ENCODE results near the gene AGAP1.

Gene AGAP1

DNA sequence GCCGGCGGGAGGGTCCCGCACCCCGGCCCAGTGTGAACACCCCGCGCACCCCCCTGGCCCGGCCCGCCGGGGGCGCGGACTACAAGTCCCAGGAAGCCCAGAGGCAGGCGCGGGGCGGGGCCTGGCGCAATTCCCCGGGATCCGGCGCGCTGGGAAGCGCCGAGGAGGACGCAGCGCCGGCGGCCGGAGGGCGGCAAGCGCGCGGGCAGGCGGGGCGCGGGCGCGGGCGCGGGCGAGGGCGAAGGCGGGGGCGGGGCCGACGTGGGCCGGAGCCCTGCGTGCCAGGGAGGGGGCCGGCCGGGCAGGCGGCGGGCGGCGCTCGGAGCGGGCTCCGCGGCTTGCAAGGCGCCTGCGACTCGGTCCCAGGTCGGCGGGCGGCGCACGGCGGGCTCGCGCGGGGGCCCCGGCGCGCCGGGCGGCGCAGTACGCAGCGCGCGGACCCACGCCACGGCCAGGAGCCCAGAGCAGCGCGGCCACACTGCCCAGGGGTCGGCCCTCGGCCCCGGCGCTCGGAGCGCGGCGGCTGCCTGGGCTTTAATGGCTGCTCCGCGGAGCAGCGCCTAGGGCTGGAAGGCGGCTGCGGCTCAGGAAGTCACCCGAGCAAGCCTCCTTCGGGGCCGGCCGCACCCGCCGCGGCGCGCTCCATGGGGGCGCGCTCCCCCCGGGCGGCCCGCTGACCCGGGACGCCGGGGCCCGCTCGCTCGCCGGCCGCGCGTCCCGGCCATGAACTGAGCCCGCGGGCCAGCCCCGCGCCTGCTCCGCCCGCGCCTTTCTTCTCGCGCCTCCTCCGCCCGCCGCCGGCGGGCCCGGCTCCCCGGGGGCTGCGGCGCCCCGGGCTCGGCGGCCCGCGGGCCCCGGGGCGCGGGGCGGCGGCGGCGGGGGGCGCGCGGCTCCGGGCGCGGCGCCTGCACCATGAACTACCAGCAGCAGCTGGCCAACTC lies at the start of gene AGAP1:
Gene AGAP1, plus strand, starts transcription at position 269 of the 941 bp plus-strand sequence.
- peaks cover 15% of the 10 kb centered on the region for H3K4me1 Mint-ChIP-seq
- H3K4me3 Mint-ChIP-seq: peak within 1 kb of the TSS; percentile 85 to 93
- peaks cover 86% of the 10 kb centered on the region for H3K27me3 Mint-ChIP-seq
- H3K9me3 Mint-ChIP-seq: no peaks in the 10 kb centered on the region
- H3K27ac Mint-ChIP-seq: peak within 1 kb of the TSS in 1 of 2 donors; percentile 92
- DNase-seq (peak in 1 of 2 donors; percentile 13), ATAC-seq (peak; percentile 50)

DNA sequence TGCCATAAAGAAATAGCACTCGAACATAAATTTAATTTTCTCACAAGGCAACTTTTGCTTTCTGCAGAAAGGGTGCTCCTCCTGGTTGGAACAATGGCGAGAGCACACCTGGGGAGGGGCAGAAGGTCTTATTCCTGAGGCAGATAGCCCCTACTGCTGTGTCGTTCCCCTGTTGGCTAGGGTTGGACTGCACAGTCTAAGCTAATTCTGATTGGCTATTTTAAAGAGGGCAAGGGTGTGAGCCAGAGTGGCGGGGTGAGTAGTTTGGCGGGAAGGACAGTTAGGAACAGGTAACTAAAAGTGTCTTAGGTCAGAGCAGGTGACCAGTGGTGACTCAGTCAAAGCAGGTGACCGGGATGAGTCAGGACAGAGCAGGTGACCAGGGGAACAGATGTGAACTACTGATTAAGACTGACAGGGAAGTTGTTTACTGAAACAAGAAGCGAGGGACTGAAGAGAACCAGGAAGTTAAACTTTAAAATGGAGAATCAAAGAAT lies 49.7 kb upstream of the AGAP1 start:
- DNase-seq (no peak), ATAC-seq (no peak)
- Mint-ChIP-seq H3K9me3 (peaks cover 0 to 8% of the 10 kb centered on the region in 2 donors), H3K4me1 (no peaks in the 10 kb centered on the region), H3K27ac (no peak overlapping the region), H3K4me3 (no peak overlapping the region), H3K27me3 (peaks cover 27% of the 10 kb centered on the region)

DNA sequence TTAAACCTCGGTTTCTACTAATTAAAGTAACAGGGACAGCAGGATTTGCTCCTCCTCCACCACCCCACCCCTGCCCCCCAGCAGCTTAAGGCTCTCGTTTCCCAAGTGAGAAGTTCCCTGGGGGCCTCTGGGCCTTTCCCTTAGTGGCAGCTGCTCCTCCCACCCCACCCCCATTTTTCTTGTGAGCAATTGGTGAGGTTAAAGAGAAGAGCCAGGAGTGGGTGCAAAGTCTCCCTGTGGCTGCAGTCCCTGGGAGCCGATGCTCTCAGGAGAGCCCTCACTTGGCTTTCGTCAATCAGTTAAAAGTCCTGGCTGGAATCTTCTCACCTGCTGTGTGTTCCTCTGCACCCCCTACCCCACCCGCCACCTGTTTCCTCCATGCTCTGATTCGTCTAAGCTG lies 48.7 kb upstream of the AGAP1 start:
- Mint-ChIP-seq H3K4me1 (no peaks in the 10 kb centered on the region), H3K27me3 (peaks cover 18% of the 10 kb centered on the region)
- no peak for ATAC-seq

DNA sequence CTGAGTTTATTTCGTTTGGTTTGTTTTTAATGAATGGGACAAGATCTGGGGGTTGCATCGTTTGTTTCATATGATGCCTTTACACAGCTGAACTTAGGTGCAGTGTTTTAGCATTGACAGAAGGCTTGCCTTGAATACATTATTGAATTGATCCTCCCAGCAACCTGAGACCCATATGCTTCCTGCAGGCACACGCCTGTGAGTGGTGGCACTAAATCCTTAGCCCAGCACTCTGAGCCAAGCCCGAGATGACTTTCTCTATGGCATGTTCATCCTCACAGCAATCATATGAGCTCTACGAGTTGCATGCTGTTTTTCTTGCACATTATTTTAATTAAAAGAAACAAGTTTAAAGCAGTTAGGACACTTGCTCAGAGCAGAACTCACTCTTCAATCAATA lies 47.8 kb upstream of the AGAP1 start:
- H3K4me3 Mint-ChIP-seq: no peak overlapping the region
- ATAC-seq (no peak), DNase-seq (no peak)
- peaks cover 0 to 8% of the 10 kb centered on the region in 2 donors for H3K9me3 Mint-ChIP-seq
- no peak overlapping the region for H3K27ac Mint-ChIP-seq
- peaks cover 10% of the 10 kb centered on the region for H3K27me3 Mint-ChIP-seq
- H3K4me1 Mint-ChIP-seq: no peaks in the 10 kb centered on the region

More for the DNA sequence above, 48.7 kb upstream of the AGAP1 start:
- no peak overlapping the region for H3K27ac Mint-ChIP-seq
- no peak overlapping the region for H3K4me3 Mint-ChIP-seq
- no peak for DNase-seq
- peaks cover 0 to 8% of the 10 kb centered on the region in 2 donors for H3K9me3 Mint-ChIP-seq

DNA sequence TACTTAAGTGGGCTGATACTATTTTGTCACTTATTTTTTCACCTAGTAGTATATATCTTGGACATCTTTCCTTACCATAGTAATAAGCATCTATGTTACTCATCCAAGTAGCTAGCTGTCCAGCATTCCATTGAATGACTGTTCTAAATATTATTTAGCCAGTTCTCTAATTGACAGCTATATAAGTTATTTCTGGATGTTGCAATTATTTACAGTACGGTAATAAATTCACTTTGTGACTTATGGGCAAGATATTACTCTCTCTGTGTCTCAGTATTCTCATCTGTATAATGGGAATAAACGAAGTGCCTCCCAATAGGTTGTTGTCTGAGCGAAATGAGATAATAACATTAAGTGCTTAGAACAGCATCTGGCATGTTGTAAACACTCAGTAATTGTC lies 46.6 kb upstream of the AGAP1 start:
- Mint-ChIP-seq H3K27ac (no peak overlapping the region), H3K4me3 (no peak overlapping the region), H3K27me3 (peaks cover 12% of the 10 kb centered on the region), H3K9me3 (peaks cover 0 to 8% of the 10 kb centered on the region in 2 donors), H3K4me1 (no peaks in the 10 kb centered on the region)
- ATAC-seq: no peak
- no peak for DNase-seq

DNA sequence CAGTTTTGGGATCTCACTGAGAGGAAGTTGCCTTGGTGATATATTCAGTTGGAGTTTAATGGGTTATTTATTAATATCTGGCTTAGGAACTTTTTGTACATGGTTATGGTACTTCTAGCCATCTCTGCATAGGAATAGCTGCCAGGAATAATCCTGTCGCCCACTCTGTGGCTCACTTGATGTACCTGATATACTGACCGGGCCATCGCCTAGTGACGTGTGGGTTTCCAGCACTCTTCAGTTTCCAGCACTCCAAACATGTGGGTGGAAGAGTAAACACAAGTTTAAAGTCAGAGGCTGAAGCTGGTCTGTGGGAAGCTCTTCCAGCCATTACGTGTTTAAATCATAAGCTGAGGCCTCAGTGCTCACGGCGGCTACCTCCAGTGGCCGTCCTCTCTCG lies 44.3 kb upstream of the AGAP1 start:
- no peak for ATAC-seq
- Mint-ChIP-seq H3K27ac (no peak overlapping the region), H3K9me3 (peaks cover 0 to 1% of the 10 kb centered on the region in 2 donors)

DNA sequence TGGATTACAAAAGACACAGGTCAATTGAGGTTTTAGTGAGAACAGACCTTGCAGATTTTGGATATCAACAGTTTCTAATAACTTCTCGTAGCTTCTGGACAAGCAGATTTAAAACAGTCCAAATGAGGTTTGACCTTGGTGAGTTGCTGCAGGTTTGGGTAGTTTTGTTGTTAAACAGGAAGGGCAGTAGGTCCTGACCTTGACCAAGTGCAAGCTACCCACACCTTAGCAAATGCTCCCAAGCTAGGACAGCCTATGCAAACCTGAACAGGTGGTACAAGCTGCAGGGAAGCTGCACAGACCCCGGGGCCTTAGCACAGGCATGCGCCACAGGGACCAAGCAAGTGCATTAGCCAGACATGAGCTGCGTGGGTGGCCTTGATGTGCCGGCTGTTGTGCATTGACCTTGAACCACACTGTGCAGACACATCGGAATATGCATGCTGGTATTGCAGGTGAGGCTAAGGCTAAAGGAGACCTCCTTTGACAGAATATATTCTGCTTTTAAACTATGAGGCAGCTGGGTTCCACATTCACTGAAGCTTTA lies 40.2 kb upstream of the AGAP1 start:
- no peak overlapping the region for H3K27ac Mint-ChIP-seq
- DNase-seq (no peak), ATAC-seq (no peak)
- no peaks in the 10 kb centered on the region for H3K9me3 Mint-ChIP-seq
- H3K4me3 Mint-ChIP-seq: no peak overlapping the region
- no peaks in the 10 kb centered on the region for H3K4me1 Mint-ChIP-seq
- peaks cover 27% of the 10 kb centered on the region for H3K27me3 Mint-ChIP-seq

More for the DNA sequence above, 44.3 kb upstream of the AGAP1 start:
- DNase-seq: no peak
- H3K4me1 Mint-ChIP-seq: no peaks in the 10 kb centered on the region
- H3K27me3 Mint-ChIP-seq: peaks cover 25% of the 10 kb centered on the region
- H3K4me3 Mint-ChIP-seq: no peak overlapping the region

DNA sequence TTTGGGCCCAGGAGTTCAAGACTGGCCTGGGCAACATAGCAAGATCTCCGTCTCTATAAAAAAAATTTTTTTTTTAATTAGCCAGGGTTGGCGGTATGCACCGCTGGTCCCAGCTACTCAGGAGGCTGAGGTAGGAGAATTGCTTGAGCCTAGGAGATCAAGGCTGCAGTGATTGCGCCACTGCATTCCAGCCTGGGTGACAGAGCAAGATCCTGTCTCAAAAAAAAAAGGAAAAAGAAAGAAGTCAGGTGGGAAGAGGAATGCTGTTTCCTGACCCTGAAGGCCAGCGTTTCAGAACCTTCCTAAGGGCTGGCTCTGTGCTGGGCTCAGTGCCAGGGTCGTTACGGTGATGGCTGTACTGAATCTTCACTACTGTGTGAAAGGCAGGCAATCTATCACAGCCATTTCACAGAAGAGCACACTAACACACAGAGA lies 35.0 kb upstream of the AGAP1 start:
- Mint-ChIP-seq H3K27ac (no peak overlapping the region), H3K27me3 (peaks cover 45% of the 10 kb centered on the region), H3K9me3 (no peaks in the 10 kb centered on the region)

DNA sequence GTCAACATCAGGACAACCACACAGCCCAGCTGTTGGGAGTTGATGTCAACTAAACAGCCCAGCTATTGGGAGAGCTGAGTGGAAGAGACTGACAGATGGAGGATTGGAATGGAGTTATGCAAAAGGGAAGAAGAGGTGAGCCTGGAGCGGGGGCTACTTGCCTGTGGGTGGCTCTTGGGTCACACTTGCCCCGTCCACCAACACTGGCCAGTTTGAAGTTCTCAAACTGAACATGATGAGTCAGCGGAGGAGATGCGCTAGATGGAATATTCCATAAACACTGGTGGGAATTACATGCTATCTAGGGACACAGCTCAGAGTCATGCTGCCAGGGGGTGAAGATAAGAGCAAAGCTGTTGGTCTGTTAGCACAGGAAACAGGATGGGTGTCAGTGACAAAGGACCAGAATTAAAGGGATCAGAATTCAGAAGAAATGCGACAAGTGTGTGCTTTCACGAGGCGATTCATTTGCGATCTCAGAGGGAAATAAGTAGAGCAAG lies 33.2 kb upstream of the AGAP1 start:
- Mint-ChIP-seq H3K27me3 (peaks cover 51% of the 10 kb centered on the region), H3K4me1 (no peaks in the 10 kb centered on the region), H3K27ac (no peak overlapping the region), H3K9me3 (no peaks in the 10 kb centered on the region), H3K4me3 (no peak overlapping the region)
- DNase-seq (no peak), ATAC-seq (no peak)

More for the DNA sequence above, 35.0 kb upstream of the AGAP1 start:
- no peak for DNase-seq
- no peak for ATAC-seq
- no peak overlapping the region for H3K4me3 Mint-ChIP-seq
- no peaks in the 10 kb centered on the region for H3K4me1 Mint-ChIP-seq

DNA sequence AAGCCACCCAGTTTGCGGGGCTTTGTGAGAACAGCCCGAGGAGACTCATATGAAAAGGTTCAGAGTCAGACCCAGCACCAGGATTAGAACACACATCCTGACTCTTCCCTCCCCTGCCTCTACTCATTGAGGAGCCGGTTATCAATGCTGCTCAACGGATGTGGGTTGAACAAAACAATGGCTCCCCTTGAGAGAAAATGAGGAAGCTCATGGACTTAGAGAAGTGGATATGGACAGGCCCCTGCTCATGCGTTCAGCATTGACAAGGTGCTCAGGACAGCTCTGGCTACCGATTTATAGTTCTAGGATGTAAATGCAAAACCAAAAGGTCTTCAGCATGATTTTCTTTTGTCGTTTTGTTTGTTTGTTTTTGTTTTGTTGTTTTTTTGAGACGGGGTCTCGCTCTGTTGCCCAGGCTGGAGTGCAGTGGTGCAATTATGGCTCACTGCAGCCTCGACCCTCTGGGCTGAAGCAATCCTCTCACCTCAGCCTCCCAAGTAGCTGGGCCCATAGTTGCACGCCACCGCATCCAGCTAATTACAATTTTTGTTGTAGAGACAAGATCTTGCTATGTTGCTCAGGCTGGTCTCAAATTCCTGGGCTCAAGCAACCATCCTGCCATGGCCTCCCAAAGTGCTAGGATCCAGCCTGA lies 32.0 kb upstream of the AGAP1 start:
- Mint-ChIP-seq H3K9me3 (no peaks in the 10 kb centered on the region), H3K4me1 (no peaks in the 10 kb centered on the region), H3K27me3 (peaks cover 43% of the 10 kb centered on the region), H3K27ac (no peak overlapping the region), H3K4me3 (no peak overlapping the region)
- ATAC-seq (no peak), DNase-seq (no peak)

DNA sequence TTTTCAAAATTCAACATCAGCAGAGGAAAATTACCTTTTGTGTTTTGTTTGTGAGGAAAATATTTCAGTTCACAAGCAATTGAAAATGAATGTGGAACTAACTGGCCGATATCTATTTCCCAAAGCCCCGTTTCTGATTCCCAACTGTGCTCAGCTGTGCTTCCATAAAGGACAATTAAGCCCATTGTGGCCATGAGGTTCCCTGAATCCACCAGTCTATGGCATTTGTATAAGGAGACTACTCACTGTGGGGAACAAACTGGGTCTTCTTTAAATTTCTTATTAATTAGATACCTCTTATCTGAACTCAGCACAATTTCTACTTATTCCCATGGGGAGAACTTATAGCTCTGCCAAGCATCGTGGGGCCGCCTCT lies 31.4 kb upstream of the AGAP1 start:
- no peak overlapping the region for H3K27ac Mint-ChIP-seq
- DNase-seq (no peak), ATAC-seq (no peak)
- H3K27me3 Mint-ChIP-seq: peaks cover 43% of the 10 kb centered on the region
- H3K9me3 Mint-ChIP-seq: no peaks in the 10 kb centered on the region
- no peak overlapping the region for H3K4me3 Mint-ChIP-seq
- H3K4me1 Mint-ChIP-seq: no peaks in the 10 kb centered on the region

DNA sequence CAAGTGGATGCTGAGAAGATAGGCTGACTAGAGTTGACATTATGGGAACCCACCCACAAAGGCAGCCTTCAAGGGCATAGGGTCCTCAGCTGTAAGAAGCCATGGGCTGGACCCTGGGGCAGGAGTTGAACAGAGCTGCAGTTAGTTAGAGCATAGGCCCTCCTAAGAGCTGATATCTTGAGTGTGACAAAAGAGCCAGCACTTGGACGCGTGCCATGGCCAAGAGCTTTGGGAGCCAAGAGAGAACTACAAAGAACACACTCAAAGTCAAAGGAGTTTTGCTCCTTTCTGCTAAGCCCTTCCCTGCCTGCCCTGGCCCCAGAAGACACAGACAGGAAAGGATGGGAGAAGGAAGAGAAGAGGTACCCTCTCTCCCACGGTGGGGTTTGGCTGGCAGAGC lies 29.9 kb upstream of the AGAP1 start:
- Mint-ChIP-seq H3K27me3 (peaks cover 39% of the 10 kb centered on the region), H3K4me1 (no peaks in the 10 kb centered on the region), H3K4me3 (no peak overlapping the region), H3K9me3 (no peaks in the 10 kb centered on the region), H3K27ac (no peak overlapping the region)
- no peak for ATAC-seq
- no peak for DNase-seq

DNA sequence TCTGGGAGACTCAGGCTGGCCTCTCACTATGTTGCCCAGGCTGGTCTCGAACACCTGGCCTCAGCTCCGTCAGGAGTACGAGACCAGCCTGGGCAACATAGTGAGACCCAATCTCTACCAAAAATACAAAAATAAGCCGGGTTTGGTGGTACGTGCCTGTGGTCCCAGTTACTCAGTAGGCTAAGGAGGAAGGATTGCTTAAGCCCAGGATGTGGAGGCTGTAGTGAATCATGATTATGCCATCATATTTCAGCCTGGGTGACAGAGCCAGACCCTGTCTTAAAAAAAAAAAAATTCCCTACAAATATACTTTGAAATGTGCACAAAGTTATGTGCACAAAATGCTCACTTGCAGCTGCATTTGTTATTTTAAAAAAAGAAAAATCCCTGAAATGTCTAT lies 26.3 kb upstream of the AGAP1 start:
- H3K27ac Mint-ChIP-seq: no peak overlapping the region
- no peaks in the 10 kb centered on the region for H3K4me1 Mint-ChIP-seq
- H3K27me3 Mint-ChIP-seq: peaks cover 42% of the 10 kb centered on the region
- DNase-seq (no peak), ATAC-seq (no peak)
- no peak overlapping the region for H3K4me3 Mint-ChIP-seq
- H3K9me3 Mint-ChIP-seq: peaks cover 0 to 9% of the 10 kb centered on the region in 2 donors

DNA sequence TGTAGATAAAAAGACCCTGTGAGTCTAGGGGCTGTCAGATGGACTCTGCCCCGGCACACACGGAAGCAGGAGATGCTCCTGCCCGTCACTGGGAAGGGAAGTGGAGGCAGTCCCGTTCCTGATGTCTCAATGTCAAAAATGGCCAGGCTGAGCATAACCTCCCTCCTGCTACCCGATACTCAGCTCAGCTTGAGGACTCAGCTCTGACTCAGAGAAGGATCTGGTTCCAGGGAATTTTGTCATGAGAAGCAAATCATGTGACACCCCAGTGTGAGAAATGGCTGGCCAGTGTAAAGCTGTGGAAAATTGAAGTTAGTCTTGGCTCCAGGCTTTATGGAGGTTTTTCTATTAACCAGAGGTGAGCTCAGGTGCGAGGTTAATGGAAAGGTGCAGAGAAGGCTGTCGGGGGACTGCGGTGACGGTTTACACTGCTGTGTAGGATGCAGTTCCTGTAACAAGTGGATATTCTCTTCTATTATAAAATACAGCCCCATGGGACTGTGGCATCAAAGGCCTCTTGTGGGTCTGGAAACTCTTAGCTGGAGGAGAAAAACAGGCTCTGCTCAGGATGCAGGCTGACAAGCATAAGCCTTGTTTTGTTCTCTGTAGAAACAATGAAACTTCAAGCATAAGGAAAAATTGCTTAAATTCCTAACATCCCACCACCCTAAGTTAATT lies 24.7 kb upstream of the AGAP1 start:
- ATAC-seq (no peak), DNase-seq (no peak)
- H3K27ac Mint-ChIP-seq: no peak overlapping the region
- no peak overlapping the region for H3K4me3 Mint-ChIP-seq
- peaks cover 36% of the 10 kb centered on the region for H3K27me3 Mint-ChIP-seq
- peaks cover 0 to 9% of the 10 kb centered on the region in 2 donors for H3K9me3 Mint-ChIP-seq
- no peaks in the 10 kb centered on the region for H3K4me1 Mint-ChIP-seq

DNA sequence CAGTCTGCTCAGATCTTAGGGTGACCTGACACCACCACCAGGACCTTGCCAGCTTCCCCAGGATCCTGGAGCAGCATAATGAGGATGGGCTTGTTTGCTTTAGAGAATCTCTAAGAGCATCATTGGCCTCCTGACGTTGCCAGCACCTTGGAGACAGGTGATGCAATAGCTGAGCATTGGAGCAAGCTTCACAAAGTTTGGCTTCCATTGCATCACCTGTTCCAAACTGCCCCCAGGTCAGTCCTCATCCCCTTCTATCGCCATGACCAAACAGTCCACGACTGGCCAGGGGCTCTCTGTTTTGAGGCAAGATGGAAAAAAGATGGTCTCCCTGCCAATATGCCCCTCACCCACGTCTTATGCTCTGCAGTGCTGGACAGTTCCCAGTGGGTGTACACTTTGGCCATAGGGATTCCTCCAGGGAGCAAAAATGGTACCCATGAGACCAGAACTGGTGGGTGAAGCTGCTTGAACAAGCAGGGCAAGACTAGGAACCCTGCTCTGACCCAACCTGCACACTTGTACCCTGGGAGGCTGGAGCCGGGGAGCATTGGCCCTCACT lies 22.6 kb upstream of the AGAP1 start:
- no peak overlapping the region for H3K27ac Mint-ChIP-seq
- peaks cover 33% of the 10 kb centered on the region for H3K27me3 Mint-ChIP-seq
- H3K4me1 Mint-ChIP-seq: no peaks in the 10 kb centered on the region
- H3K9me3 Mint-ChIP-seq: peaks cover 7 to 9% of the 10 kb centered on the region in 2 donors
- no peak overlapping the region for H3K4me3 Mint-ChIP-seq
- DNase-seq (no peak), ATAC-seq (no peak)
